GM18511 (cell line): ENCODE results near the gene ATP6V0A1.
"Not testable (repeated sequence)": the region's sequence is repeated elsewhere in the genome, so short reads cannot be mapped to it uniquely, and the experiment has no call there.

Experiments
- ATAC-seq: cut with Tn5 transposase; IDR thresholded peaks from one replicate; pipeline ENCODE4 v1.9.1; 2021; ENCODE audit warnings: mild to moderate bottlenecking, moderate library complexity; ENCODE audit not compliant: unreplicated experiment

ATP6V0A1 gene

DNA sequence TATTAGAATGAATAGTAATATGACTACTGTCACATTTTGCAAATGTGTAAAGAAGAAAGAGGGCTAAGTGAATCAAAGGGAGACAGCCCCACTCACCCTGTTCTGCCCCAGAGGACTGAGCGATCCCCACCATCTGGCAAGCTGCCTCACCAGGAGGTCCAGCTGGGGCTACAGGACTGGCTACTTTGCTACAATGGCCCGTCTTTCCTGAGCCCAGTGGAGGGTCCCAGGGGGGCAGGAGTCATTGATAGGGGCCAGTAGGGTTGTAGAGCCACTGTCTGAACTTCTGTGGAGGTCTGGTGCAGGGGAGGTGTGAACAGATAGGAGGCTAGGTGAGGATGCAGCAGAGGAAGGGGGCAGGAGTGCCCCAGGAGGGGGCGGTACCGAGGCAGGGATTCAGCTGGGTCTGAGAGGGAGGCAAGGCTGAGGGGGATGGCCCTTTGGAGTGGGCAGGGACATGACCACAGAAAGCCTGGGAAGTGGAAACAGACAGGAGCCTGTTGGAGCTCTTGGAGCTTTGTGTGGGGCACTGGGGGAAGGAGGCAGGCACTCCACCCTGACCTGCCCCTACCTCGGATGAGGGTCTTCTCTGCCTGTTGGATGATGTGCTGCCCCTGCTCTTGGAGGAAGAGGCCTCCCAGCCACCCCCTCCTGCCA is 97.4 kb downstream of the ATP6V0A1 start:
- not testable (repeated sequence) for ATAC-seq

DNA sequence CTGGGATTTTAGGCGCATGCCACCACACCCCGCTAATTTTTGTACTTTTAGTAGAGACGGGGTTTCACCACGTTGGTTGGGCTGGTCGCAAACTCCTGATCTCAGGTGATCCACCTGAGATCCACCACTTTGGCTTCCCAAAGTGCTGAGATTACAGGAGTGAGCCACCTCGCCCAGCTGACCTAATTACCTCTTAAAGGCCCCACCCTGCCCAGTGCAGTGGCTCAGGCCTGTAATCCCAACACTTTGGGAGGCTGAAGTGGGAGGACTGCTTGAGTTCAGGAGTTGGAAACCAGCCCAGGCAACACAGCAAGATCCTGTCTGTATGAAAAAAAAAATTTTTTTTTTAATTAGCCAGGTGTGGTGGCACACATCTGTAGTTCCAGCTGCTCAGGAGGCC is 100.4 kb downstream of the ATP6V0A1 start:
- ATAC-seq = no peak

DNA sequence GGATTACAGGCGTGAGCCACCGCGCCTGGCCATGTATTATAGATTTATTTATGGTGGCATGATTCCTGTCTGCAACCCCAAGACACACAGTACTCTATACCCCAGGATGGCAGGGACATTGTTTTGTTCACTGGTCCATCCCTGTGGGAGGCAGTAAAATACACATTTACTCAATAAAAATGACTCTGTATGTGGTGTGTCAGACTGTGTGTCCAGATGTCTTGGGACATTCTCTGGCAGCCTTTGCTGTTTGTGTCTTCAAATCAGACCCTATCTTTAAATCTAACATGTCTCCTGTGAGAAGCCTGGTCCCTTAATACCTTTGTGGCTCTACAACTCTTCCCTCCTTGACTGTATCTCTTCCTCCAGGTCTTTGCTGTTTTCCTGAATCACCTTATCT is 101.6 kb downstream of the ATP6V0A1 start:
- ATAC-seq = no peak

DNA sequence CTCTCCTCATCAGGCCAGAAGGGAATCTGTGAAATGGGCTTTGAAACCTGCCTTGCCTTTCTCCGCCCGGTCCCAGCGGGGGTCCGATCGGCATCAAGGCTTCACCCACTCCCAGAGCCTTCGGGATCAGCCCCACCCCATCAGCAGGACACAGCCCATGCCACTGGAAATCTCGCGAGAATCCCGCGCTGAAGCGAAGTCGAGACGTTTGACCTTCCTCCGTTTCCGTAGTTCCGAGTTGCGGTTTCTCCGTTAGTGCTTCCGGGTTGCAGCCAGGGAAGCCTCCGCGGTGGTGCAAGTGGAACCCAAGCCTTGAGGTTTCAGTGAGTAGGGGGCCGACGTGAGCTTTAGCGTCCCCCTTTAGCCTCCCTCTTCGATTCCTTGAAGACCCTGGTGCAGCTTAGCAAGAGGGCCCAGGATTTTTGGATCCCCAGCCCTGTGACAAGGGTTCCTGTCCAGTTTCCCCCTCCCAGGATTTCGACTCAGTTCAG is 103.3 kb downstream of the ATP6V0A1 start, which contains the start of gene COASY:
COASY (plus strand) TSS at position 252 of the 491 bp plus-strand sequence. CDS start 475 bp downstream, outside the sequence.
- ATAC-seq = no peak

DNA sequence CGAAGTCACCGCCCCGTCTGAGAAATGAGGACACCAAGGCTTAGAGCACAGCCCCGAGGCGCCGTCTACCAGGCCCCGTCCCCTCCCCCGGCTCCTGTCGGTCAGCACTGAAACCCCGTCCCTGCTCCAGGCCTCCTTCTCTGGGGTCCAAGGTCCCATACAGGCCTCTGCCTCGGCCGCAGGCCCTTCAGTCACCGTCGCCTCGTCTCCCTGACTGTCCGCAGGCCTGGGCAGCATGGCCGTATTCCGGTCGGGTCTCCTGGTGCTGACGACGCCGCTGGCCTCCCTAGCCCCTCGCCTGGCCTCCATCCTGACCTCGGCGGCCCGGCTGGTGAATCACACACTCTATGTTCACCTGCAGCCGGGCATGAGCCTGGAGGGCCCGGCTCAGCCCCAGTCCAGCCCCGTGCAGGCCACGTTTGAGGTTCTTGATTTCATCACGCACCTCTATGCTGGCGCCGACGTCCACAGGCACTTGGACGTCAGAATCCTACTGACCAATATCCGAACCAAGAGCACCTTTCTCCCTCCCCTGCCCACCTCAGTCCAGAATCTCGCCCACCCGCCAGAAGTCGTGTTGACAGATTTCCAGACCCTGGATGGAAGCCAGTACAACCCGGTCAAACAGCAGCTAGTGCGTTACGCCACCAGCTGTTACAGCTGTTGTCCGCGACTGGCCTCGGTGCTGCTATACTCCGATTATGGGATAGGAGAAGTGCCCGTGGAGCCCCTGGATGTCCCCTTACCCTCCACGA is 103.9 kb downstream of the ATP6V0A1 start:
- no peak for ATAC-seq

DNA sequence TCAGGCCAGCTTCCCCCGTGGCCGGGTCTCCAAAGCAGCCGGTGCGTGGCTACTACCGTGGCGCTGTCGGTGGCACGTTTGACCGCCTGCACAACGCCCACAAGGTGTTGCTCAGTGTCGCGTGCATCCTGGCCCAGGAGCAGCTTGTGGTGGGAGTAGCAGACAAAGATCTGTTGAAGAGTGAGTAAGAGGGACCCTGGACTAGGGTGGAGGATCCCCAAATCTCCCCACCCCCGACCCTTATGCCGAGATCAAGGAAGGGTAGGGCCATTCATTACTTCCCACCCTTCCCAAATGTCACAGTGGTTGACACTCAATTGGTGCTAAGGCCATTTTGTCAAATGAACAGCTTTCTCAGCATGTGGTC is 104.4 kb downstream of the ATP6V0A1 start:
- ATAC-seq = no peak

DNA sequence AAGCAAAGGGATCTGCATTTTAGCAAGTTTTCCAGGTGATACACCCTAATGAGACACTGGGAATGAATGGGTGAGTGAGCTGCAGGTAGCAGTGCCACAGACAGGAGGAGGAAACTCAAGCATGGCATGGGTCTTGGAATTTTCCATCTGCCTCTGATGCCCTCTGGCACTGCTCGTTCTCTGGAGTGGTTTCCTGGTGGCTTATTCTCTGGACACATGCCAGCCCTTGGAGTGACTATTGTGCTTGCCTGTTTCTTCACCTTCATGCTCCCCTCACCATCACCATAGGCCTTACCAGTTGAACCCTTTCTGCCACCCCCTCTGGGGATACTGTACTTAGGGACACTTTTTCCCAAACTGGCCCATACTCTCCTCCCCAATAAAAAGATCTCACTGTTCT is 104.9 kb downstream of the ATP6V0A1 start:
- no peak for ATAC-seq

DNA sequence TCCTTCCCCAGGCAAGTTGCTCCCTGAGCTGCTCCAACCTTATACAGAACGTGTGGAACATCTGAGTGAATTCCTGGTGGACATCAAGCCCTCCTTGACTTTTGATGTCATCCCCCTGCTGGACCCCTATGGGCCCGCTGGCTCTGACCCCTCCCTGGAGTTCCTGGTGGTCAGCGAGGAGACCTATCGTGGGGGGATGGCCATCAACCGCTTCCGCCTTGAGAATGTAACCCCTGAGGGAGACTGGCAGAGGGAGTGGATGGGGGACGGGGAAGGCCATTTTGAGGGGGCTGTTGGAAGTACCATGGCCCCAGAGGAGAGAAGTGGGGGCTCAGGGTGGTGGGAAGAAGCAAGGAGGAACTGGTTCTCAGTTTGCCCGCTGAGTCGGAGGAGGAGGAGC is 105.3 kb downstream of the ATP6V0A1 start:
- no peak for ATAC-seq

DNA sequence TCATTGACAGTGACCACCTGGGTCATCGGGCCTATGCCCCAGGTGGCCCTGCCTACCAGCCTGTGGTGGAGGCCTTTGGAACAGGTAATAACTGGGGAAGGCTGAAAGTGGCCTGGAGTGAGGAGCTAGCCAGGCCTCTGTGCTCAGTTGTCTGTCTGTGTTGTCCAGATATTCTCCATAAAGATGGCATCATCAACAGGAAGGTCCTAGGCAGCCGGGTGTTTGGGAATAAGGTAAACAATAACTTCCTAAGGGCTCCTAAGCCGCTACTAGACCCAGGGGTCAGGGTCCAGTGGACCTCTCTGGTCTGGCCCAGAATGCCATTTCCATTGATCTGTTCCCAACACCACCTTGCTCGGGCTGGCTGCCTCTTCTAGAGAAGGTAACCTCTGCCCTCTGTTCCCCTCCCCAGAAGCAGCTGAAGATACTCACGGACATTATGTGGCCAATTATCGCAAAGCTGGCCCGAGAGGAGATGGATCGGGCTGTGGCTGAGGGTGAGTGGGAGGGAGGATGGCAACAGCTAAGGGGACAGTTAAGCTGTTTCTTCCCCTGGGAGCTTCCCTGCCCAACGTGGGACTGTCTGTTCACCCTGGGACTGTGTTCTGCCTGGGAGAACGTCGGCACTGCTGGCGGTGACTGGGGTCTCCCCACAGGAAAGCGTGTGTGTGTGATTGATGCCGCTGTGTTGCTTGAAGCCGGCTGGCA is 106.3 kb downstream of the ATP6V0A1 start:
- ATAC-seq = no peak

DNA sequence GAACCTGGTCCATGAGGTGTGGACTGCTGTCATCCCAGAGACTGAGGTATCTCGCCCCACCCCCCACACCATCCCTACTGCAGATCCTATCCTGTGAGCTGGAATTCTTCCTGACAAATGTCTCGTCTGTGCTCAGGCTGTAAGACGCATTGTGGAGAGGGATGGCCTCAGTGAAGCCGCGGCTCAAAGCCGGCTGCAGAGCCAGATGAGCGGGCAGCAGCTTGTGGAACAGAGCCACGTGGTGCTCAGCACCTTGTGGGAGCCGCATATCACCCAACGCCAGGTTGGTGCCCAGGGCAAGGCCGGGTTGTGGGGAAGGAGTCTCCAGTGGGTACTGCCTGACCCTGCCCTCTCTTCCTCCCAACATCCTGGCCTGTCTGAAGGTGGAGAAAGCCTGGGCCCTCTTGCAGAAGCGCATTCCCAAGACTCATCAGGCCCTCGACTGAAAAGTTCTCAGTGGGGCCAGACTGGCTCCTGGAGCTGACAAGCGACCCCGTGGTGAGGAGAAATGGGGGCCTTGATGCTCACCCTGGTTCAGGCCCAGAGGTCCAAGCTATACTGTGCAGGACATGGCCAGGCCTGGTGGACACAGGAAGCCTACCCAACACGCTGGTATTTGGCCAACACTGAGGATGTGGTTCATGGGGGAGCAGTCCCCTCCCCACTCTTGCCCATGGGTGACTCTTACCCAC is 107.0 kb downstream of the ATP6V0A1 start:
- ATAC-seq = no peak

DNA sequence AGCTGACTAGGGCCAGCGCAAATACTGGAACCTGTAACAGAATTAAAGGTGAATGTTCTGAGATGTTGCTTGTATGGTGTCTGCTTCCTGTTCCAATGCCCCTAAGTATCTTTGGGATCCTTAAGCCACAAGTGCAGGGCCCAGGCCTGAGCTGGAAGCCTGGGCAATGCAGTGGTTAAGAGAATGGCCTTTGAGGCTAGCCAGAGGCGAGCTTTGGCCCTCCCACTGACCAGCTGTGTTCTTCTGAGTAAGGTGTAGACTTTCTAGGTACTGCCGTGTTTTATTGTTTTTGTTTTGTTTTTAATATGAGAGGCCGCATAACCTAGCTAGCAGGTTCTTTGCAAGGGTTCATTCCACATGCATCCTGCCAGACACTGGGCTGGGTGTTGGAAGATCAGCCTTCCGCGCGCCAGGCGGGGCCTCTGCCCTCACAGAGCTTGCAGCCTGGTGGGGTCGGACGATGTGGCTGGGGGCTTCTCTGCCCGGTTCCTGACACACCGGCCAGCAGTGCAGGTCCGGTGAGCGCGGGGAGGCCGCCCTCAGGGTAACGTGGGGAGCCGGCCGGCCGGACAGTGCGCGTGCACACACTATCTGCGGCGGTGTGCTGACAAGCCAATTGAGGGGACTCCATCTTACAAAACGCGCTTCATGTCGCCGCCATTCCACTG is 107.7 kb downstream of the ATP6V0A1 start:
- ATAC-seq = no peak

DNA sequence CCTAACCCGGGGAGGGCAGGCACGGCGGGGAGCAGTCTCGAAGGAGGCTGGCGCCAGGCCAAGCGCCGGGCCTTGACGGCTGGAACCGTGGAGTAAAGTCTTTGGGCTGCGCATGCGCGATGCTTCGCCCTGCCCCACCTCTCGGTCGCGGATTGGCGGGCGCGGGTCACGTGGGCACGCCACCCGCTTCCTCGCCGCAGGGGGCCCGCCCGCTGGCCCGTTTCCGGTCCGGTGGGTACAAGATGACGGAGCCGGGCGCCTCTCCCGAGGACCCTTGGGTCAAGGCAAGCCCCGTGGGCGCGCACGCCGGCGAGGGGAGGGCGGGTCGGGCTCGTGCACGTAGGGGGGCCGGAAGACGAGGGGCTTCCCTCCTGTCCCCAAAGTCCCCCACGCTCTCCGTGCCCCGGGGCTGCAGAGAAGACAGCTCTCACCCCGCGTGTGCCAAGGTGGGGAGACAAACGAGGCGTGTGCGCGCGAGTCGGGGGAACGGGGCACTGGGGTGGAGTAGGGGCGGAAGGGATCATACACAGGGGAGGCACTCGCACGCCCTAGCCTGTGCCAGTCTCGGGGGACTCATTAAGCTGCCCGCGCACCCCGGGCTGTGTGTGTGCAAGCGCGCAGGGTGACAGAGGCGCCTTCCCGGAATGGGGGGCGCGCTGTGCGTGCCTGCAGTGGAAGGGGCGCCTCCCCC is 108.3 kb downstream of the ATP6V0A1 start, which contains the start of gene MLX:
MLX (plus strand) TSS at position 218 of the 691 bp plus-strand sequence; CDS start at position 243, 25 bp downstream.
- ATAC-seq = no peak

DNA sequence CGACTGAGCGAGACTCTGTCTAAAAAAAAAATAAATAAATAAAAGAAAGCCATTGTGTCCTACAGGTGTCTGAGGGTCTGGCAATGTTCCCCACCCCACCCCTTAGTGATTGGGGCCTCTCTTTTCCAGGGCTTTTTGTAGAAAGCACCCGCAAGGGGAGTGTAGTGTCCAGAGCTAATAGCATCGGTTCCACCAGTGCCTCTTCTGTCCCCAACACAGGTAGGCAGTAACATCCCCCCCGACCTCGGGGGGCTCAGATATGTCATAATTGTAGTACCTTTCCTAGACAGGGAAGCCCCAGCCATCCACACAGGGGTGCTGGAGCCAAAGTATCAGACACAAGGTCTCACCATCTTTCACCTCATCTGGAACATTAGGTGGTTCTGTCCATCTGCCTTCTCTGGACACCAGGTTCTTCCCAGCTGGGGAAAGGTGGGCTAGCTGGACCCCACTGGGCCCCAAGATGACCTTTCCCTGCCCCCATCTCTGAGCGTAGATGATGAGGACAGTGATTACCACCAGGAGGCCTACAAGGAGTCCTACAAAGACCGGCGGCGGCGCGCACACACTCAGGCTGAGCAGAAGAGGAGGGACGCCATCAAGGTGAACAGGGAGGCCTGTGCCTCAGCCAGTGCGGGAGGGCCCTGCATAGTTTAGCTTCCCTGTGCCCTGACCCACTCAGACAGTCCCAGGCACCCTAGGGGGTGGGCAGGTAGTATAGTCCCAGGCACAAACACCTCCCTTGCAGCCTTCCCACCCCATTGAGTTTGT is 109.8 kb downstream of the ATP6V0A1 start:
- no peak for ATAC-seq

DNA sequence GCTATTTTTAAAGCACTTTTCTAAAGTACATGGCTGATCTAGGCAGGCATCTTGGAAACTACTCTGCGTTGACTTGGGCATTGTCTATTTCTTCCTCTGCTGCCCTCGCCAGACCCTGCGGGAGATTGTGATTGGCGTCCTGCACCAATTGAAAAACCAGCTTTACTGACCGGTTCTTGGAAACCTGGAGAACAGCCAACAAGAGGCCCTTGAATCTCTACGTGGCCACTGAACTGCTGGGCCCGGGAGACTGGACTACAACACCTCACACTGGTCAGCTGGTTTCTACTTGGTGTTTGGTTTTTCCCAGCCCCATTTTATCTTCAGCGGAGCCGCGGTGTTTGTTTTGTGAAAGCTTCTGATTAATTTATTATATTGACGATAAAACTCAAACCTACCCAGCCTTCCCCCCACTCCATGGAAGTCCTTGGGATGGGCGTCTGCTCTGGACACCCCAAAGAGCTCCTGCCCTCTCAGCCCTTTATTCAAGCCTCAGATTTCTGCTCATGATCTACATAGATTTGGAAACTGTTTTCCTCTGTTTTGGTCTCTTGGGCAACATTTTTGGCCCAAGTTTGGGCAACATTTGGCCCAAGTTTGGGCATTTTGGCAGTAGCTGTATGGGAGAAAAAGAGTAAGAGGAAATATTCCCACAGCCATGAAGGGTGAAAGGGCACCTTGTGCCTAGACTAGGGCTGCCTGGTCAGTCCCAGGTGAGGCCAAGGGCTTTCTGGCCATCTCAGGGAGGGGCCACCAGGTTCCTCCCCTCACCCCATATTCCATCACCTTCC is 113.0 kb downstream of the ATP6V0A1 start:
- ATAC-seq = no peak
